G401 (cell line): ENCODE results near the gene TBCE. TPM values are rescaled to one million over a fixed set of nuclear protein-coding genes. Genes with fewer than 3 reads are reported as not detected.

ENCODE experiments used
- DNase-seq: peaks from one replicate; pipeline ENCODE4 v3.0.0-alpha.2; 2015; ENCODE audit warnings: low spot score
- in situ Hi-C: cut with HindIII; loops from 2 replicates; pipeline ENCODE4 v1.10.0; 2016; ENCODE audit warnings: low sequenced_read_pairs, mixed read lengths
- total RNA-seq: library from RNA; depleted of rRNA; stranded (reverse); fragments of >200 nt; shearing (Covaris generic); gene quantifications from 2 replicates; pipeline ENCODE4 v1.2.3, GENCODE V29; 2014; rRNA removed

The TBCE gene
- total RNA-seq, 1 experiment from 2014 or later: 69.7 TPM

DNA sequence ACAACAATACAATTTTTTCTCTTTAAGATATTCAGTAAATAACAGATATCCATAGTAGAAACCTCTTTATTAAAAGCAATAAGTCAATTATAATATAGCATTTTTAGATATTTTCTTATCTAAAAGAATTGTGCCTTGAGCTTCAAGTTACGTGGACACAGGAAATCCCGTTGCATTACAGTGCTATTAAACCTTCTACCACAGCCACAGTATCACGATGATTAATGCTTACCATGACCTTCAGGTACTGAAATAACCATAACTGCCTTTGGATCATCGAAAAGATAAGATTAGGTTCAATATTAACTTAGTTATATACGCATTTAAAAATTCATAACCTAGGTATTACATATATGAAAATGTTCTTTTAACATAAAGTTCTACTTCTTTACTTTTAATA, 119.1 kb downstream of the TBCE start:
- in situ Hi-C loops: no loop called here
- DNase-seq: no peak

DNA sequence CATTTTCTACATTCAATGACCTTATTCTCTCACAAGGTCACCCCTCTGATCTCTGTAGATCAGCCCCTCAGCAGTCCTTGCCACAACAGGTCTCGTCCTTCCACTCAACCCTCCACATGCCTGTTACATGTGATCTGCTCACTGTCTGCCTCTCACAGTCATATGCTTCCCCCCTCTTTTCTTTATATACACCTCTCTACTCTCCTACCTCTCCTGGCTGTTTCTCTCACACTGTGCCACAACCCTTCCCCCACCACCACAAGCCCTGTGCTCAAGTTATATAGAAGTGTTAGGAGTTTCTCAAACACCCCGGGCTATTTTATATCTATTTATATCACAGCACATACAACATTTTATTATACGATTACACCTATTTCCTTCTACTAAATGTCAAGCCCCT, 124.4 kb downstream of the TBCE start:
- in situ Hi-C loops: no loop called here
- DNase-seq: no peak

DNA sequence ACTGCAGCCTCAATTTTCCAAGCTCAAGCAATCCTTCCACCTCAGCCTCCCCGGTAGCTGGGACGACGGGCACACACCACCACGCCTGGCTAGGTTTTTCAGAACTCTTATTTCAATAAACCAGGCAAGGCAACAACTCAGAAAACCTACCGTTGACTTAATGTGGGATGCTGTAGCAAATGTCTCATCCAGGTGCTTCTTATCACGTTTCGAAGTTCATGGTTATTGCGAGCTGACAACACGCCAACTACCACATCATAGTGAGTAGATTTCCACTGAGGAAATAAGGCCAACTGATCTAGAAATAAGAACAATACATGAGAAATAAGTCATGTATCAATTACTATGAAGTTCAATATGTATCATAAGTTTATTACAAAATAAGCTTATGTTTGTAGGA, 127.3 kb downstream of the TBCE start:
- no peak for DNase-seq
- in situ Hi-C loops: no loop called here

DNA sequence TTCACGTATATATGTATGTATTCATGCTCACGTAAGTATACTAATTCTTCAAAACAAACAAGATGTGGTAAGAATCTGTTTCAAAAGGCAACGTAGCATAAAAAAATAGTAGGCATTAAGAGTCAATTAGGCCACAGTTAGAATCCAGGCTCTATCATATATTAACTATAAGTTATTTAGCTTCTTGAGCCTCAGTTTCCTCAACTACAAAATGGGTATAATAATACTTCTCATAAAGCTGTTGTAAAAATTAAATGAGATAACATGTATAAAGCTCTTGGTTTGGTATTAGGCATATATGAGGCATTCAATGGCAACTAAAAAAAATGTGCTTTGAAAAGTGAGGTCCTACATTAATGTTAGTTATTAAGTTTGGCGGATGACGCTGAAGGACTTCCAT, 127.8 kb downstream of the TBCE start:
- no peak for DNase-seq
- in situ Hi-C loops: no loop called here

DNA sequence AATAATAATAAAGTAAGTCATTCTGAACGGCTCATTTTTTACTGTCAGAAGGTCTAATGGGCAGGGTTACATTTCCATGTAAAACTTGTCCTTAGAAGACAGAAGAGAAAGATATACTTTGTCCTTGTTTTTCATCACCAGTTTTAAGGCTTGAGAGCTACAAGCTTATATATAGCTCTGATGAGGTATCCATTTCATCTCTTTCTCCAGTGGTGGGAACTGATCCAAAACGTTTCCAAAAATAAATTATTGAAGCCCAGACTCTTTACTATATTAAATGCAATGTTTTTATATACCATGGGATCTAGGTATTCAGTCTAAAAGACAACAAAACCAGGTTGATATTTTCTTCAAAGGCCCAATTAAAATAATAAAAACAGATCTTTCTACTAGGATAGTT, 128.3 kb downstream of the TBCE start:
- DNase-seq: no peak
- in situ Hi-C loops: no loop called here

DNA sequence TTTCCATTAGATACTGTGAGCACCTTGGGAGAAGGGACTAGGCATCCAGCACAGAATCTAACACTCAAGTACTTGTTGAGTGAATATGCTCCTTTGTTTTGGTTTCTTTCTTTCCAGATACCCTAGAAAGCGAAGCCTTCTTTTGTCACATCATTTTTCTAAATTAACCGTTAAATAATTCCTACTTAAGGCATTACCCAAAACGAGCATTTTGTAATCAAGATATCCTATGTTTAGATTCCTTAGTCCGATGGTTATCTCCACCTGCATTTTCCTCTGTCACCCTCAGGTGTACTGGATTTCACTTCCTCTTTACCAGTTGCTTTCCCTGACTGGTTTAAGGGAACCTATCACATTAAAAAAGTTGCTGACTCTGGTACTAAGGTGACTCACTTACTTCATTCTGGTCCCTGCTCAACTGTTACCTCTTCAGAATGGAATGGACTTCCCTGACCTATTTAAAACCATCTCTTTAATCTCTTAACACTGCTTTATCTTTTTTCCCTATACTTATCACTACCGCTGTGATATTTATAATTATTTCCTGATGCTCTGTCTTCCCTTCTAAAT, 133.8 kb downstream of the TBCE start:
- no peak for DNase-seq
- in situ Hi-C loops: no loop called here

Other genes with a start within 250 kb of the TBCE start
- 138 and 157 TPM in 2 replicates for gene TOMM20, start 238.6 kb upstream of the TBCE start, total RNA-seq
- 45.3 and 49.8 TPM in 2 replicates for gene RBM34, start 206.2 kb upstream of the TBCE start, total RNA-seq
- gene ARID4B, start 39.2 kb upstream of the TBCE start, total RNA-seq: 6.6 and 11.2 TPM in 2 replicates
- gene GGPS1, start 38.9 kb upstream of the TBCE start, total RNA-seq: 9.9 and 35.0 TPM in 2 replicates
- gene B3GALNT2, start 137.0 kb downstream of the TBCE start, total RNA-seq: 19.4 and 33.8 TPM in 2 replicates